Tibial nerve (tissue), 4 donors: ENCODE results near the gene CACNA1I.

Source experiments
- CTCF ChIP-seq, 5 experiments: fragments of 200-600 bp in 3 of 5; fragments of 450-650 bp in 2 of 5; sonication (generic) in 3 of 5; IDR thresholded peaks; one replicate each; pipeline ENCODE4 v1.5.1; 2016 to 2019; ENCODE audit warnings: antibody characterized with exemption in 5 of 5, mild to moderate bottlenecking in 3 of 5, moderate library complexity in 2 of 5
- EP300 ChIP-seq, 2 donors: sonication (generic); formaldehyde crosslinking; IDR thresholded peaks; one replicate each; pipeline ENCODE4 v1.6.1; 2017; ENCODE audit warnings: antibody characterized with exemption in 2 of 2, mild to moderate bottlenecking in 1 of 2
- POLR2A ChIP-seq, 2 donors: fragments of 450-650 bp; IDR thresholded peaks; one replicate each; pipeline ENCODE4 v1.6.1; 2017; ENCODE audit warnings: antibody characterized with exemption in 2 of 2, mild to moderate bottlenecking in 2 of 2, moderate library complexity in 2 of 2

DNA sequence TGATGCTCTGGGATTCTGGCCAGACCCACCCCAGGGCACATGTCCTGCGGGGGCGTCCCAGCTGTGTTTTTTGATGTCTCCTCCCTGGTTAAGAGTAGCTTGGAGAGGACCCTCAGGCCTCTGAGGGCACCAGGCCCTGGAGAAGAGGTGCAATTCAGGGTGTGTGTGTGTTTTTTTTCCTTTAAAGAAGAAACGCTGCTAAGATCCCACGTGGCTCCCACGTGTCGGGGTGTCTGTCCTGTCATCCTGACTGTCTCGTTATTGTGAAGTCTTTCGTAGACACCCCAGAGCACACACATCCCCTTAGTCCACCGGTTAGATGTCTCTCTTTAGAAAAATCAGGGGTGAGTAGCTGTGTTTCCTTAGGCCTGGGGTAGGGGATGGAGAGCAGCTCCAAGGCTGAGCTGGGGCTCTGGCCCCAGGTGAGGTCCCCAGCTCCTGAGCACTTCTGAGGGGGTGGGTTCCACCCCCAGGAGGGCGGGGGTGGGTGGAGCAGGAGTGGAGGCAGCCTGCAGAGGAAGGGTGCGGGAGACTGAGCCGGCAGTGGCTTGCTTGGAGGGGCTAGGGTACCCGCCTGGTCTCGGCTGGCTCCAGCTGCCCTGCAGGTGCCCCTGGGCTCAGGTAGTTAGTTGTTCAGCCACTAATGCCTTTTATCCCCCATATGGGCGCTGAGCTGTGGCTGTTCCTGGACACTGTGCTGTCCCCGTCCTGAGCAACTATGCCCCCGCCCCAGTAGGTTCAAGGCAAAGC lies 116.4 kb downstream of the CACNA1I start:
- no peak for TF ChIP-seq CTCF (IDR thresholded peaks at IDR 0.05)
- no peak for TF ChIP-seq POLR2A (IDR thresholded peaks at IDR 0.05)
- no peak for TF ChIP-seq EP300 (IDR thresholded peaks at IDR 0.05)
